Measurements from ENCODE around the gene MYB. TPM values are rescaled to one million over a fixed set of nuclear protein-coding genes. Genes with fewer than 3 reads are reported as not detected.

MYB gene
- total and polyA plus RNA-seq, 2 of the 4 experiments (the other 2 are of a cell fraction): 0.44 to 0.90 TPM

DNA sequence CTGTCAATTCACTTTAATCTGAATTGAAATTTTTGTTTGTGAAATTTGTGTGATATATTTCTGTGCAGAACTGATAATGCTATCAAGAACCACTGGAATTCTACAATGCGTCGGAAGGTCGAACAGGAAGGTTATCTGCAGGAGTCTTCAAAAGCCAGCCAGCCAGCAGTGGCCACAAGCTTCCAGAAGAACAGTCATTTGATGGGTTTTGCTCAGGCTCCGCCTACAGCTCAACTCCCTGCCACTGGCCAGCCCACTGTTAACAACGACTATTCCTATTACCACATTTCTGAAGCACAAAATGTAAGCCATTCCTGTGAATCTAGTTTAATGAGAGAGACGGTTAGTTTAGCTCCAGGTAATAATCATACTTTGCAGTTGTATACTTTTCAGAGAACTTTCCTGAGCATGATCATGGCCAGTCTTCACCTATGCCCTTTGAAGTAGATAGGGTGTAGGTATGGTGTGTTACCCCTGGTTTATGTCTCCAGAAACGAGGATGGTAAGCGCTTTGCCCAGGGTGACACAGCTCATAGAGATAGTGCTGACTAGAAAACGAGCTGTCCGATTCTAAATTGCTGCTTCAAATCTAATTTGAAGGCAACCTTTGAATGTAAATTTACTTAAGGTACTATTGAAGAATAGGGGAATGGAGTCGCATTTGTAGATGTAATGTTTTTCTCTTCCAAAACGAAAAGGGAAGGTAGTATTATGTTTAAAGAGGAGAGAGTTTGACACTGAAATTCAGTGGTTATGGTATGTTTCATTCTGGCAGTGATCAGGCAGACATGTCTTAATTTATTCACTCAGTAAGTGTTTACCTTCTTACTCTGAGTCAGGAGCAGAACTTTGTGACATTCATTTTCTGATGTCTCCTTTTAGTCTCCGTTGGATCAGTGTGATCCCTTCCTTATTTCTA, 11.4 kb downstream of the MYB start:
- Histone ChIP-seq H2AK9ac (replicated peaks; ENCODE audit: low read depth, low read length, poor library complexity) (no peak overlapping the region), H2BK20ac (ENCODE audit: low read depth, low read length) (no peak overlapping the region), H4K8ac (ENCODE audit: low read depth in 2 of 2, low read length in 2 of 2) (no peak overlapping the region), H3K27ac (ENCODE audit: insufficient read depth, low read length) (no peak overlapping the region), H3K9me3 (ENCODE audit: control insufficient read depth, insufficient read depth, low read length) (no peaks in the 10 kb centered on the region), H3K4me1 (ENCODE audit: control insufficient read depth, insufficient read depth, low read length) (no peaks in the 10 kb centered on the region), H3K9ac (ENCODE audit: low read depth, low read length) (no peak overlapping the region), H2AK5ac (ENCODE audit: low read depth, low read length) (no peak overlapping the region), H3K23ac (ENCODE audit: low read depth, low read length) (no peak overlapping the region), H3K36me3 (ENCODE audit: control insufficient read depth, insufficient read depth, low read length) (no peaks in the 10 kb centered on the region), H3K56ac (ENCODE audit: extremely low read depth, insufficient read depth, low read length) (no peak overlapping the region), H2BK5ac (ENCODE audit: low read depth, low read length, poor library complexity, severe bottlenecking) (no peak overlapping the region), H4K91ac (ENCODE audit: insufficient read depth, low read depth, low read length) (no peak overlapping the region), H3K18ac (ENCODE audit: low read depth, low read length) (no peak overlapping the region), H4K20me1 (ENCODE audit: insufficient read depth, low read length) (no peaks in the 10 kb centered on the region), H3K4ac (ENCODE audit: low read depth, low read length) (no peak overlapping the region), H3K4me3 (ENCODE audit: insufficient read depth, low read depth, low read length) (no peak overlapping the region), H2BK120ac (ENCODE audit: low read depth, low read length) (no peak overlapping the region), H3K4me2 (ENCODE audit: low read depth, low read length) (no peak overlapping the region), H3K79me1 (ENCODE audit: low read depth in 1 of 2, low read length in 2 of 2) (no peaks in the 10 kb centered on the region), H4K5ac (ENCODE audit: low read depth, low read length) (no peak overlapping the region), H2AFZ (replicated peaks; ENCODE audit: low read length, poor library complexity) (no peak overlapping the region), H2BK15ac (ENCODE audit: low read depth, low read length) (no peak overlapping the region), H3K9me1 (ENCODE audit: insufficient read depth, low read length) (no peaks in the 10 kb centered on the region), H3K14ac (replicated peaks; ENCODE audit: low read depth, low read length) (no peak overlapping the region), H3K27me3 (ENCODE audit: control insufficient read depth, insufficient read depth, low read length) (no peaks in the 10 kb centered on the region)
- ATAC-seq (ENCODE audit: low read depth) (no peak), DNase-seq (no peak)
- in situ Hi-C loops (cut with MboI; ENCODE audit: low sequenced_read_pairs) (no loop called here), intact Hi-C loops (cut with micrococcal nuclease) (no loop called here), dilution Hi-C loops (cut with HindIII; ENCODE audit: low sequenced_read_pairs, unreplicated experiment) (no loop called here)
- 100% methylated on average over 7 of the region's 13 CpGs; no CpG with 5 or more reads in 1 of the 2 experiments for WGBS, 2 experiments (ENCODE audit: extremely low coverage in 2 of 2, insufficient read length in 1 of 2)
- no TSS peak for BruUV-seq (replicated peaks)
- ChIA-PET CTCF (interaction anchor here (0.8 kb wide), 1 partner anchor 22 kb away, joined by 3 read pairs; no protein-coding TSS in a partner anchor), POLR2A (ENCODE audit: unreplicated experiment) (no interaction called here)
- no peak for TF ChIP-seq RAD21 (IDR thresholded peaks at IDR 0.05; ENCODE audit: low read length)
- no peak for TF ChIP-seq MAFK (IDR thresholded peaks at IDR 0.05; ENCODE audit: low read depth, low read length)
- no peak for TF ChIP-seq RCOR1 (IDR thresholded peaks at IDR 0.05; ENCODE audit: insufficient replicate concordance, low read length)
- no peak for TF ChIP-seq MXI1 (IDR thresholded peaks at IDR 0.05; ENCODE audit: borderline replicate concordance, low read depth, low read length)
- TF ChIP-seq ELK1 (IDR thresholded peaks at IDR 0.05; ENCODE audit: borderline replicate concordance, low read depth, low read length): no peak
- TF ChIP-seq FOS (IDR thresholded peaks at IDR 0.05; ENCODE audit: low read depth, low read length): no peak
- TF ChIP-seq MAZ (IDR thresholded peaks at IDR 0.05; ENCODE audit: borderline replicate concordance, low read depth, low read length): no peak

Measured in IMR-90 (cell line).